GM10847 (cell line): ENCODE results near the gene EIF3D.

ENCODE experiments used
- POLR2A ChIP-seq: IDR thresholded peaks from 2 replicates; pipeline ENCODE4 v1.6.1; 2011; ENCODE audit not compliant: insufficient read length; ENCODE audit errors: extremely low read depth

Gene EIF3D, protein sequence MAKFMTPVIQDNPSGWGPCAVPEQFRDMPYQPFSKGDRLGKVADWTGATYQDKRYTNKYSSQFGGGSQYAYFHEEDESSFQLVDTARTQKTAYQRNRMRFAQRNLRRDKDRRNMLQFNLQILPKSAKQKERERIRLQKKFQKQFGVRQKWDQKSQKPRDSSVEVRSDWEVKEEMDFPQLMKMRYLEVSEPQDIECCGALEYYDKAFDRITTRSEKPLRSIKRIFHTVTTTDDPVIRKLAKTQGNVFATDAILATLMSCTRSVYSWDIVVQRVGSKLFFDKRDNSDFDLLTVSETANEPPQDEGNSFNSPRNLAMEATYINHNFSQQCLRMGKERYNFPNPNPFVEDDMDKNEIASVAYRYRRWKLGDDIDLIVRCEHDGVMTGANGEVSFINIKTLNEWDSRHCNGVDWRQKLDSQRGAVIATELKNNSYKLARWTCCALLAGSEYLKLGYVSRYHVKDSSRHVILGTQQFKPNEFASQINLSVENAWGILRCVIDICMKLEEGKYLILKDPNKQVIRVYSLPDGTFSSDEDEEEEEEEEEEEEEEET

DNA sequence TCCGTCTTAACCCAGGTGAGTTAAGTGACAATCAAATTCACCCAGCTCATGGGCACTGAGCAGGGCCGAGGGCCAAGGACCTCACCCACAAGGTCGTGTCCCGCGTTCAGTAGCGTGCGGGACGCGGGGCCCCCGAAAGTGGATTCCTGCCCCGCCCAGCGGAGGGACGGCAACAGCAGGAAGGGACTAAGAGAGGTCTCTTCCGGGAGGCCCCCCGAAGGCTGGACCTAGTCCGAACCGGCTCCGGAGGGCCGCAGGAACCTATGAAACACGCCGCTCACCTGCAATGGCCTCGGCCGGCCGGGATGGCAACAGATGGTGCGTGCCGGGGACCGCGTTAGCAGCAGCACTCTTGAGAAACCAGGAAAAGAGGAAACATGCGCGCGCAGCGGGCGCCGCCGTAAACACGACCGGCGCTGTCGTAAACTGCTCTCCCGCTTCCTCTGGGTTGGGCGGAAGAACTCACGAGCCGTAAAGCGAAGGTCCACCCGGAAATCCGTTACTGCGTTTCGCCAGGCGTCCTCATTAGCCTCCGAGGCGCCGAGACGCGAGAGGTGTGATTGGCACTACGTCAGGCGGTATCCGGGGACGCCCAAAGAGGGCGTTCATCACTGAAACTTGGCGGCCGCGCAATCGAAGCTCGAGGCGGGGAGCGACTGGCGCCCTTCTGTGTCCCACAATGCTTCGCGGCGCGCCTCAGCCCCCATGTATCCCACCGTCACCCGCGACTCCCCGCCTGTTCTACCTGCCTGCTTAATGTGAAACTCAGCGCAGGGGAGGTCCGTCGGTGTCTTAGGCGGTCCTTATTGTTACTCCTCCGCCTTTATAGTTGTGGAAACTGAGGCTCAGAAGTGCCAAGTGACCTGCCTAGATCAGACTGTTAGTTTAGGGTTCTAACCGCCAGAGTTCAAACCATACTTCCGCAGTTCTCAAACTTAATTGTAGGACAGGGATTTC is at the start of gene EIF3D:
Gene EIF3D (minus strand): TSS at position 372 of the 957 bp plus-strand sequence. CDS start 3,045 bp downstream, outside the sequence.
- peak; percentile 88 for TF ChIP-seq POLR2A

DNA sequence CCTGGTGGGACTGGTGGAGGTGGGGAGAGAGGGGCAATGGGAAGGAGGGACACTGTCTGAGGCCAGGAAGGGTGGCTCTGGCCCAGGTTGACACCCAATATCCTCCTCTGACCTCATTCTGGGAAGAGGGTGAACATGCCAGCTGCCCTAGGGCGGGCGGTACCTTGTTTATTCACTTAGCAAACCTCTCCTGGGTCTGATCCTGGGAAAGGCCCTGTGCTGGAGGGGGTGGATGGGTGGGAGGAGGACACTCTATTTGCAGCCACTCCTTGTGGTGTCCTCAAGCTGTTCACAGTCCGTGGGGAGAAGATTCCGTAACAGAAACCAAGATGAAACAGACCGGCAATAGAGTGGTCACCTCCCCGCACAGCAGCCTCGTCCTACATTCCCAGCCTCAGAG is 49.7 kb upstream of the EIF3D start:
- no peak for TF ChIP-seq POLR2A

DNA sequence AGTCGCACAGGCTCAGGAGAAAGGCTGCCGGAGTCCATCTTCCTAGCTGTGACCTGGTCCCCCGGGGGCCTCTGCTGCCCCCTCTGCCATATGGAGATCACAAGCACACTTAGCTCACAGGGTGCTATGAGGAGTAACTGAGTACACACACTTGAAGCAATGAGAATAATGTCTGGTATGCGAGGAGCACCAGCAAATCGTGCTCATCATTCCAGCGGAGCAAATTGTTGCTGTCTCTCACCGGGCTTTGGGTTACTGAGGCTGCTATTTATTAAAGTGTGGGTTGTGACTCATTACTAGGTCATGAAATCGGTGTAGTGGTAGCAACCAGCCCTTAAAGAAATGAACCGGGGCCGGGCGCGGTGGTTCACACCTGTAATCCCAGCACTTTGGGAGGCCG is 48.1 kb upstream of the EIF3D start:
- TF ChIP-seq POLR2A, result no peak

GRCh38 chr22:36574728-36575127 is 45.8 kb upstream of the EIF3D start:
- no peak for TF ChIP-seq POLR2A

DNA sequence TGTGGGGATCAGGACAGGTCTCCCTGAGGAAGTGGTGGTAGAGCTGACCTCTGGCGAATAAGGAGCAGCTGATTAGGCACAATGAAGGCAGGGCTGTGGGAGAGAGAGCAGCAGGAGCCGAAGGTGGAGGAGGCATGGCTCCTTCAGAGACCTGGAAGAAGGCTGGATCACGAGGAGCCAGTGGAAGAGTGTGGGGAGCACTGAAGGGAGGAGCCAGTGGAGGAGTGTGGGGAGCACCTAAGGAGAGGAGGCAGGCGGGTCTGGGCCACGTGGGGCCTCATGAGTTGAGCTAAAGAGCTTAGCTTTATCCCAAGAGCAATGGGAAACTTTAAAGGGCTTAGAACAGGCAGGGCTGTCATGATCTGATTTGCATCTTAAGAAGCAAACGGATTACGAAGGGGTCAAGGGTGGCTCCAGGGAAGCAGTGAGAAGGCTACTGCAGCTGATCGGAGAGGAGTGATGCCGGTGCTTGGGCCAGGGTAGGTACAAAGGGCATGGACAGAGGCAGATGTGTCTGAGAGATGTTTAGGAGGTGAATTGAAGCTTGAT is 44.9 kb upstream of the EIF3D start:
- no peak for TF ChIP-seq POLR2A

DNA sequence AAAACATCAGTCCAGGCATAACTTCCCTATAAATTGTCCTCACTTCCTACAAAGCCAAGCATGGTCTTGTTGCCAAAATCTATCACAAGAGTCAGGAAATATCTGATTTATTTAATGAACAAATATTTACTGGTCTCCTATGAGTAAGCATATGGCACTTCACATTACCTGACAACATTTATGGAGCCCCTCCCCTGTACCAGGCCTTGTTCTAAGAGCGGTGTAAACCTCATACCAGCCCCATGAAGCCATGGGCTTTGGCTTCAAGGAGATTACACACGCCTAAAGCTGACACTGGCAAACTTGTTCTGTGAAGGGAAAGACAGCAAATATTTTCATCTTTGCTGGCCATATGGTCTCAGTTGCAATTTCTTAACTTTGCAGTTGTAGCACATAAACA is 43.0 kb upstream of the EIF3D start:
- TF ChIP-seq POLR2A, result no peak

DNA sequence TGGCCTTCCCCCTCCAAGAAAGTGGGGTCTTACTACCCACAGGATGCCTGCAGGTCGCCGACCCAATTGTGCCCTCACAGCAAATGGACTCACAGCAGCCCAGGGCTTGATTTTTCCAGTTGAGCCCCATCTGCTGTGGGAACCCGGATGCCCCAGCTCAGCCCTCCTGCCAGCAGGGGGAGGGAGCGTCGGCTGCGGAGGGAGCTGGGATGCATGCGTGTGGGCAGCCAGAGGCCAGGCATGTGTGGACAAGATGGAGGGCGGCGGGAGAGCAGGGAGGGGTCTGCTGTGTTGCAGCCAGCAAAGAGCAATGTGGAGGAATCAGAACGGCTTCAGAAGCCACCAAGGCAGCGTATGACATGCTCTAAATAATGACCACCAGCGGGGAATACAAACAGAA is 41.0 kb upstream of the EIF3D start:
- no peak for TF ChIP-seq POLR2A

- no peak for TF ChIP-seq POLR2A
These were observed 39.9 kb upstream of the EIF3D start for GRCh38 chr22:36568846-36569245.

GRCh38 chr22:36566720-36567119 is 37.8 kb upstream of the EIF3D start:
- no peak for TF ChIP-seq POLR2A

DNA sequence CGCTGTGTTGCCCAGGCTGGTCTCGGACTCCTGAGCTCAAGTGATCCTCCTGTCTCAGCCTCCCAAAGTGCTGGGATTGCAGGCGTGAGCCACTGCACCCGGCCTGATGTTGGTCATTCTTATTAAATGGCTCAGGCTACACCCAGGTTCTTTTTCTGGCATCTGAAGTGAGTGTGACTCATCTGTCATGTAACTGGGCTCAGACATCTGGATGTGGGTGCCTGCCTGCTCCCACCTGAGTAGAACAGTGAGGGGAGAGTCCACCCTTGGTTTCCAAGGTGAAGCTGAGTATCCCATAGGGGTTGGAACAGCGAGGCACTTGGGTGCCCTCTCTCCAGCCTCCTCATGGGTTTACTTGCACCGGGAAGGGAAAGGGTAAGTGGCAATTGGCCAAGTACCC is 36.7 kb upstream of the EIF3D start:
- no peak for TF ChIP-seq POLR2A

DNA sequence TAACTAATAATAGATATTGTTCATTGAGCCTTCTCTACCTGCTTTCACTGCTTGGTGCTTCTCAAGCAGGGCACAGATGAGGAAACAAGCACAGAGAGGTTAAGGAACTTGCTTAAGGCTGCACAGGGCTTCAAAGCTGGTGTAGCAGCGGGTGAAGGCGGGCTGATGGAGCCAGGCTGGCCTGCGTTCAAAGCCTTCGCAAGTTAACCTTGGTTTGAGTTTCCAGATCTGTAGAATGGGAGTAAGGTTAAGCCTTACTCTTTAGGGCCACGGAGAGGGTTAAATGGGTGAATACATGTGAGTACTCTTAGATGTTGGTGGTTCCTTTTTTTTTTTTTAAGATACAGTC is 36.2 kb upstream of the EIF3D start:
- no peak for TF ChIP-seq POLR2A

DNA sequence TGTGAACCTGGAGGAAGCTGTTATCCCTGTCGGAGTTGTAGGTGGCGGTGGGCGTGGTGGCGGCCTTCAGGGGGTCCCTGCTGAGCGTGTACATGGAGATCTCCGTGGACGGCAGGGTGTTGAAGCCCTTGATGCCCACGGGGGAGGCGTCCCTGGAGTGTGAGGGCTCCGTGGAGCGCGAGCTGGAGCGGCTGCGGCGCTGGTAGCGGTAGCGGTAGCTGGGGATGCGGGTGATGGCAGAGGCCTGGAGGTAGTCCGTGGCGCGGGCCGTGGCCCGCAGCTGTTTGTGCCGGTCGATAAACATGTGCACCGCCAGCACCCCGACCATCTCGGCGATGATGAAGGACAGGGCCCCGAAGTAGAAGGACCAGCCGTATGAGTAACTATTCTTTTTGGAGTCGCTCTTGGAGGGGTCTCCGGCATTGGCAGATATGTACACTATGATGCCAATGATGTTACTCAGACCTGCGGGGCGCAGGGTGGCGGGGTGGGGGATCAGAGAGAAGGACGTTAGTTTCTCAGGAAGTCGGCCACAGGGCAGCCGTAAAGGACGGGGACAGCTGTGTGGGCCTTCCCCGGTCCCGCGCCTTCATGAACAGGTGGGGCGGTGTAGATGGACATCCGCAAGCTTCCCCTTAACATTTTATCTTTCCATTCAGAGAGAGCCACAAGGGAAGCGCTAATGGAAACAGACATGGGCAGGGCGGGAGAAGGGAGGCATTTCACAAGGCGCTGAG is 35.6 kb upstream of the EIF3D start:
- no peak for TF ChIP-seq POLR2A

DNA sequence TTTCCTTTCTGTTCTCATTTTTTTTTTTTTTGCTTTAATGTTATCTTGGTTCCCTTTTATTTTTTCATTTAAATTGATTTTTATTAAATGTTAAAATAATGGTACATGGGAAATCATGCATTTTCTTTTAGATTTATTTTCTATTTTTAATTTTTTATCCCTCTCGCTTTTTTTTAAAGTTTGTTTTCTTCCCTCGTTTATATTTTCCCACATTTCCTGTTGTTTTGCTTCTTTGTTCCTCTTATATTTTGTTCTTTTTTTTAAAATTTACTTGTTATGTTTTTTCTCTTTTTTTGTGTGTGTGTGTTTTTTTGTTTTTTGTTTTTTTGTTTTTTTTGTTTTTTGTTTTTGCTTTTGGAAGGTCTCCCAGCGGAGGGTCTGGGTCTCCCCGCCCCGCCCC is 34.9 kb upstream of the EIF3D start:
- TF ChIP-seq POLR2A, result no peak

DNA sequence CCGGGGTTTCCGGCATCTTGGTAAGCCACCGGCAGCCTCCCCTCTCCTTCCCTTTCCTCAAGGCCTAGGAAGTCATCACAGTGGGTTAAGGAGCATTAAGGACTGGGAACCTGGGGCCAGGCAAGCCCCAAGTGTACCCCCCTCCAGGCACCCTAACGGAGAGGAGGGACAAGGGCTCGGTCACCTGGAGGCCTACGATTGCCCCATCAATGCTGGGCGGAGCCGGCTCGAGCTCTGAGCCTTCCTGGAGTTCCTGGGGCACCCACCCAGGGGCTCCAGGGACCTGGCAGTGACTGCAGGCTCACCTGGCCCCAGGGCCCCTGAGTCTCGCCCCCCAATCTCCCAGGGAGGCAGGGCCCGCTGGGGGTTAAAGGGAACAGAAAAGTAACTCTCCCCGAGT is 34.5 kb upstream of the EIF3D start:
- no peak for TF ChIP-seq POLR2A

- TF ChIP-seq POLR2A, result no peak
These were observed 34.0 kb upstream of the EIF3D start for GRCh38 chr22:36563001-36563400.
